LoVo (cell line): Measurements from ENCODE around the gene MARCHF5.
"Not testable (repeated sequence)": the region's sequence is repeated elsewhere in the genome, so short reads cannot be mapped to it uniquely, and the experiment has no call there.

ENCODE experiments used
- DNase-seq: peaks from one replicate; pipeline ENCODE4 v3.0.0-alpha.2; 2016; ENCODE audit warnings: low spot score

Gene MARCHF5

DNA sequence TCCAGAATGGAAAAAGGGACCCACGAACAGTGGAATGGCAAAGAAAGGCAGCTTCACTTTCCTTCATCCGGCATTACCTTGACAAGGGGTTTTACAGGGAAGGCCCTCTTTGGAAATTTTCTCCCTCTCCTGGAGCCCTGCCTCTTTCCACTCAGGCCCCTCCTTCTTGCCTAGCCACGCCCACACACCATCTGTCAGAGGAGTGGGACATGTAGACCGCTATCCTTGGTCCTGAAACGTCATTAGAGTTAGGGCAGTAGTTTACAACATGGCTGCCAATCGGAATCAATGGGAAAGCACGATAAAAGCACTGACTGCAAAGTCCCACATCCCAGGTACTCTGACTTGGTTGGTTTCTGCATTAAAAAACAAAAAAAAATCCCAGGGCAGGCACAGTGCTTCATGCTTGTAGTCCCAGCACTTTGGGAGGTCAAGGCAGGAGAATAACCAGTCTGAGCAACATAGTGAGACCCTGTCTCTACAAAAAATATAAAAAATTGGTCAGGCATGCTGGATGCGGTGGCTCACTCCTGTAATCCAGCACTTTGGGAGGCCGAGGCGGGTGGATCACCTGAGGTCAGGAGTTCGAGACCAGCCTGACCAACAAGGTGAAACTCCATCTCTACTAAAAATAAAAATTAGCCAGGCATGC lies 96.4 kb downstream of the MARCHF5 start:
- peak; percentile 36 for DNase-seq

DNA sequence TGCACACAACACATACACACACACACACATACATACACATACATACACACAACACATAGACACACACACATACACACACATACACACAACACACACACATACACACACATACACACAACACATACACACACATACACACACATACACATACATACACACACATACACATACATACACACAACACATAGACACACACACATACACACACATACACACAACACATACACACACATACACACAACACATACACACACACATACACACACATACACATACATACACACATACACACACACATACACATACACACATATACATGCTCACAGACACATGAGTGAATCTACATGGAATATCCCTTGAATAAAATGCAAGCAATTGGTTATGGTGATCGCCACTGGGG lies 102.2 kb downstream of the MARCHF5 start:
- DNase-seq = not testable (repeated sequence)

DNA sequence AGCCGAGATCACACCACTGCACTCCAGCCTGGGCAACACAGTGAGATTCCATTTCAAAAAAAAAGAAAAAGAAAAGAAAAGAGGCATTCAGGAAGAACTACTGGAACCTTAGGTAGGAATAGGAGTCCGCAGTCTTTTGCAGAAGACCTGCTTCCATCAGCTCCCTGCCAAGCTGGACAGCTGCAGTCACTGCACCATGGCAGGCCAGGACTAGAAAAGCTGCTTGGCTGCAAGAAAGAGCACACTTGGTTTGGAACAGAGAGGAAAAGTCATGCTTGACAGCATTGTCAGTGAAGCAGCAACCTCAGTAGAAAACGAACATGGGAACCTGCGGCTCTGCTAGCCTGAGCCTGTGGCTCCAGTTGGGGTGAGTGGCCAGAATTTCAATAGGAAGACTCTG lies 104.3 kb downstream of the MARCHF5 start:
- DNase-seq = no peak

DNA sequence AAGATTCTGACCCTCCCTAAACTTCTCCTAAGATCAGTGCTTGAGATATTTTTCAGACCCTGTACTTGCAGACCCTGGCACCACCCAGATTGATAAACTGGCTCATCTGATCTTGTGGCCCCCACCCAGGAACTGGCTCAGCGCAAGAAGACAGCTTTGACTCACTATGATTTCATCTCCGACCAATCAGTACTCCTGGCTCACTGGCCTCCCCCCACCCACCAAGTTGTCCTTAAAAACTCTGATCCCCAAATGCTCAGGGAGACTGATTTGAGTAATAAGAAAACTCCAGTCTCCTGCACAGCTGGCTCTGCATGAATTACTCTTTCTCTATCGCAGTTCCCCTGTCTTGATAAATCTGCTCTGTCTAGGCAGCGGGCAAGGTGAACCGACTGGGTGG lies 111.3 kb downstream of the MARCHF5 start:
- DNase-seq = not testable (repeated sequence)
